A673 (cell line): ENCODE data around the gene GLIS2.

Experiments used
- EZH2 ChIP-seq: fragments of 200-600 bp; sonication (generic); IDR thresholded peaks from 2 replicates; pipeline ENCODE4 v1.6.1; 2017; ENCODE audit warnings: borderline replicate concordance, low read depth, mild to moderate bottlenecking, mixed read lengths, antibody characterized with exemption, low read length; ENCODE audit not compliant: poor library complexity, severe bottlenecking
- TF ChIP-seq, protein P1 (sequence below): fragments of 300-800, 200-600 bp; sonication (generic); conservative IDR thresholded peaks from 2 replicates; pipeline ENCODE4 v1.5.1; 2017; ENCODE audit warnings: low read depth, mild to moderate bottlenecking, antibody characterized with exemption, low read length, moderate library complexity, mixed read lengths

DNA sequence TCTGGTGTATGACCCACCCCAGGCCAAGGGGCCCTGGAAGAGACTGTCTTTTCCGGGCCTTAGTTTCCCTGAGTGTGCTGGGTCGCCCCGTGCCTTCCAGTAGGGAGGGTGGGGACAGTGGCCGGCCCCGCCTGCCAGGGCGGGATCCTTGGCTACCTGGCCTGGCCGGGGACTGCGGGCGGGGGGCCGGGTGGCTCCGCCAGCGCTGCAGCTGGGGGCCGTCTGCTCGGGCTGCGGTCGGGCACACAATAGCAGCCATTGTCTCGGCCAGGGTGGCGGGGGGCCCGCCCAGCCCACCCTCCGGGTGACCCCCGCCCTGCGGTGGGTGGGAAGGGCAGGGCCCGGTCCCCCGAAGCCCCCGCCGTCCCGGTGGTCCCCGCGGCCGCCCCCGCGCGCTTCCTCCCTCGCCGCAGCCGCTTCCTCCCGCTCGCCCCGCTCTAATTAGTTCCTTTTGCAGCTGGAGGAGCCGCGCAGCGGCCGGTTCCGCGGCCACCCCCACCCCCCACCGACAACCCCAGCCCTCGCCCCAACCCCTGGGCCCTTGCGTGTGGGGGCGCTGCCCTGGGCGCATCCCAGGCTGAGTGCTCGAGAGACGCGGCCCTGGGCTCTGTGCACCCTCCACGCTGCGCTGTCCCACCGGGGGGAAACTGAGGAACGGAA is 11.6 kb downstream of the GLIS2 start:
- TF ChIP-seq, protein P1, sequence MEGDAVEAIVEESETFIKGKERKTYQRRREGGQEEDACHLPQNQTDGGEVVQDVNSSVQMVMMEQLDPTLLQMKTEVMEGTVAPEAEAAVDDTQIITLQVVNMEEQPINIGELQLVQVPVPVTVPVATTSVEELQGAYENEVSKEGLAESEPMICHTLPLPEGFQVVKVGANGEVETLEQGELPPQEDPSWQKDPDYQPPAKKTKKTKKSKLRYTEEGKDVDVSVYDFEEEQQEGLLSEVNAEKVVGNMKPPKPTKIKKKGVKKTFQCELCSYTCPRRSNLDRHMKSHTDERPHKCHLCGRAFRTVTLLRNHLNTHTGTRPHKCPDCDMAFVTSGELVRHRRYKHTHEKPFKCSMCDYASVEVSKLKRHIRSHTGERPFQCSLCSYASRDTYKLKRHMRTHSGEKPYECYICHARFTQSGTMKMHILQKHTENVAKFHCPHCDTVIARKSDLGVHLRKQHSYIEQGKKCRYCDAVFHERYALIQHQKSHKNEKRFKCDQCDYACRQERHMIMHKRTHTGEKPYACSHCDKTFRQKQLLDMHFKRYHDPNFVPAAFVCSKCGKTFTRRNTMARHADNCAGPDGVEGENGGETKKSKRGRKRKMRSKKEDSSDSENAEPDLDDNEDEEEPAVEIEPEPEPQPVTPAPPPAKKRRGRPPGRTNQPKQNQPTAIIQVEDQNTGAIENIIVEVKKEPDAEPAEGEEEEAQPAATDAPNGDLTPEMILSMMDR, result no peak
- no peak for TF ChIP-seq EZH2
